A673 (cell line): ENCODE measurements around the gene PLEKHS1. TPM values are rescaled to one million over a fixed set of nuclear protein-coding genes. Genes with fewer than 3 reads are reported as not detected.
A peak's percentile ranks its signal among the peaks of the same experiment; 100 is the strongest.

ENCODE experiments used
- BruUV-seq: library from RNA; stranded (reverse); fragments of 400-500 nt; replicated peaks from 2 replicates; lab custom pipeline; 2021; lab: Mats Ljungman, UMichigan
- CTCF ChIA-PET: fragments of 300-600 bp; sonication (Branson Sonifier 250); formaldehyde crosslinking; loops from one replicate; lab custom pipeline; 2022; ENCODE audit warnings: antibody characterized with exemption; lab: Charles Lee
- POLR2A ChIA-PET: fragments of 300-600 bp; sonication (Branson Sonifier 250); formaldehyde crosslinking; loops from one replicate; lab custom pipeline; 2022; ENCODE audit warnings: antibody characterized with exemption; ENCODE audit not compliant: low non-redundant PET; lab: Charles Lee
- DNase-seq: peaks from one replicate; pipeline ENCODE4 v3.0.0-alpha.2; 2015; ENCODE audit warnings: low spot score
- H3K27ac ChIP-seq: fragments of 200-600 bp; sonication (generic); 2 replicates; pipeline ENCODE4 v1.5.1; 2016; ENCODE audit warnings: mixed run types, low read depth, mild to moderate bottlenecking, mixed read lengths, antibody characterized with exemption, low read length; ENCODE audit not compliant: poor library complexity, severe bottlenecking
- H3K27me3 ChIP-seq: fragments of 200-600 bp; sonication (generic); replicated peaks from 2 replicates; pipeline ENCODE4 v1.6.1; 2017; ENCODE audit warnings: mixed run types, low read depth, mild to moderate bottlenecking, mixed read lengths, antibody characterized with exemption, low read length; ENCODE audit not compliant: insufficient read depth, poor library complexity
- H3K36me3 ChIP-seq: fragments of 200-600 bp; sonication (generic); 2 replicates; pipeline ENCODE4 v1.6.1; 2016; ENCODE audit warnings: mixed run types, mild to moderate bottlenecking, mixed read lengths, antibody characterized with exemption, low read length; ENCODE audit not compliant: insufficient read depth, poor library complexity, severe bottlenecking
- H3K4me1 ChIP-seq: fragments of 200-600 bp; sonication (generic); 2 replicates; pipeline ENCODE4 v1.6.1; 2017; ENCODE audit warnings: mixed run types, mild to moderate bottlenecking, mixed read lengths, antibody characterized with exemption, low read length; ENCODE audit not compliant: insufficient read depth, poor library complexity, severe bottlenecking
- H3K4me3 ChIP-seq: fragments of 200-600 bp; sonication (generic); 2 replicates; pipeline ENCODE4 v1.5.1; 2016; ENCODE audit warnings: low read depth, mixed run types, mild to moderate bottlenecking, mixed read lengths, low read length; ENCODE audit not compliant: poor library complexity, severe bottlenecking
- H3K9me3 ChIP-seq: fragments of 200-600 bp; sonication (generic); 2 replicates; pipeline ENCODE4 v1.6.1; 2016; ENCODE audit warnings: mixed run types, low read depth, mild to moderate bottlenecking, mixed read lengths, antibody characterized with exemption, low read length; ENCODE audit not compliant: poor library complexity, severe bottlenecking
- CTCF ChIP-seq: fragments of 300-800, 200-600 bp; sonication (generic); conservative IDR thresholded peaks from 2 replicates; pipeline ENCODE4 v1.5.1; 2017; ENCODE audit warnings: low read depth, mild to moderate bottlenecking, antibody characterized with exemption, low read length, moderate library complexity, mixed read lengths
- EZH2 ChIP-seq: fragments of 200-600 bp; sonication (generic); IDR thresholded peaks from 2 replicates; pipeline ENCODE4 v1.6.1; 2017; ENCODE audit warnings: borderline replicate concordance, low read depth, mild to moderate bottlenecking, mixed read lengths, antibody characterized with exemption, low read length; ENCODE audit not compliant: poor library complexity, severe bottlenecking
- intact Hi-C: fragments of 100-400 bp; cut with micrococcal nuclease; formaldehyde crosslinking; loops from one replicate; pipeline ENCODE4 v1.10.0; 2022; ENCODE audit not compliant: unreplicated experiment
- total RNA-seq: library from RNA; stranded (reverse); gene quantifications from 2 replicates; pipeline ENCODE4 v1.2.3, GENCODE V29; 2021

PLEKHS1 gene
- total RNA-seq, 1 experiment from 2014 or later: not detected

GRCh38 chr10:113788604-113789083 is 37.2 kb downstream of the PLEKHS1 start:
- no peaks in the 10 kb centered on the region for H3K27me3 ChIP-seq
- POLR2A ChIA-PET: no interaction called here
- BruUV-seq: no TSS peak
- intact Hi-C loops: no loop called here
- CTCF ChIA-PET: no interaction called here
- H3K27ac ChIP-seq: peak overlapping the region; percentile 41
- TF ChIP-seq EZH2 (no peak), CTCF (no peak)
- H3K36me3 ChIP-seq: no peaks in the 10 kb centered on the region
- no peak overlapping the region for H3K4me3 ChIP-seq
- peak; percentile 68 for DNase-seq
- H3K4me1 ChIP-seq: peaks cover 24% of the 10 kb centered on the region
- H3K9me3 ChIP-seq: no peaks in the 10 kb centered on the region

DNA sequence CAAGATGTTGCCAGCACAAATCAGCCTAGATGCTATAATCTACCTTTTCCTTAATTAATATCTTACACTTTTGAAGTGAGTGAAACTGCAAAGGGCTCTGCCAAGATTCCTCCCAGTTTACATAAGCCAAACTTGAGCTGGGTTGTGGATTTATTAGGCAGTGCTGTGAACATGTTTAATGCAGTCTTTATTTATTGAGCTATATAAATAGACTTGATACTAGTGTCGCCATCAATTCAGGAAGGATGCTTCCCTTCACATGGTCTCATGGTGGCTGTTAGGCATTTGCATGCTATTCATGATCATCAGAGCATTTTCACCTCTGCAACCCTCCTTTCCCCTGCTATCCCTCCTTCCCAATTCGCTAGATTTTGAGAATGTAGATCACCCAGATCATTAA is 40.2 kb downstream of the PLEKHS1 start:
- Histone ChIP-seq H3K27me3 (no peaks in the 10 kb centered on the region), H3K4me1 (peaks cover 42% of the 10 kb centered on the region), H3K9me3 (no peaks in the 10 kb centered on the region), H3K27ac (no peak overlapping the region), H3K4me3 (no peak overlapping the region), H3K36me3 (no peaks in the 10 kb centered on the region)
- ChIA-PET POLR2A (no interaction called here), CTCF (no interaction called here)
- intact Hi-C loops: no loop called here
- TF ChIP-seq EZH2 (no peak), CTCF (no peak)
- DNase-seq: no peak
- BruUV-seq: no TSS peak

- BruUV-seq: no TSS peak
- ChIA-PET CTCF (no interaction called here), POLR2A (no interaction called here)
- no peak for DNase-seq
- Histone ChIP-seq H3K27ac (peak overlapping the region; percentile 6), H3K4me3 (no peak overlapping the region), H3K36me3 (no peaks in the 10 kb centered on the region), H3K4me1 (peaks cover 50% of the 10 kb centered on the region), H3K9me3 (no peaks in the 10 kb centered on the region), H3K27me3 (no peaks in the 10 kb centered on the region)
- intact Hi-C loops: no loop called here
- TF ChIP-seq CTCF: no peak
- TF ChIP-seq EZH2: no peak
These were observed 50.1 kb downstream of the PLEKHS1 start for GRCh38 chr10:113801569-113801968.
